IPS-18c (cell line): ENCODE results near the gene GPR176.

Source experiments
- H3K4me3 ChIP-seq: 2 replicates; pipeline ENCODE4 v1.7.0; 2013; ENCODE audit warnings: low read depth, mild to moderate bottlenecking, low read length, moderate library complexity; ENCODE audit not compliant: insufficient read depth
- H3K9me3 ChIP-seq: one replicate; pipeline ENCODE4 v1.6.1; 2013; ENCODE audit warnings: mild to moderate bottlenecking, low read length, moderate library complexity; ENCODE audit not compliant: control insufficient read depth, insufficient read depth

Gene GPR176

GRCh38 chr15:39919748-39920509, at the start of gene GPR176:
Gene GPR176 (minus strand): TSS chr15:39920266. CDS start chr15:39920026, 240 bp downstream.
- Histone ChIP-seq H3K9me3 (no peaks in the 10 kb centered on the region), H3K4me3 (peak within 1 kb of the TSS; percentile 90)

DNA sequence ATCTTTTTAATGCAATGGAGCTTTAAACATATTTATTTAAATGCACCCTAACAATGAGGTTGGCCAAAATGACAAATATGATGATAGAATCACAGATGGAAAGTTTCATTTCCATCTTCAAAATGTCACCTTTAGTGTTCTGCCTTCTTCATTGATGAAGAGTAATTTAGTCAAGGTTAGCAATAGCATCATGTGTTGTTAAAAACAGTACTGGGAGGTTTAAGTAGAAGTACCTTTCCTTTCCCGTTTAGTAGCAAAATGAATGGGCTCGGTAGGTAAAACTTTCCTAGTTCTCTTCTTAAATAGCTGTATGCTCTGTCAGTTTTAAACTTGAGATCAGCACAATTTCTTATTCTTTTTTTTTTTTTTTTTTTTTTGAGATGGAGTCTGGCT, 48.9 kb upstream of the GPR176 start:
- no peaks in the 10 kb centered on the region for H3K9me3 ChIP-seq
- H3K4me3 ChIP-seq = no peak overlapping the region

DNA sequence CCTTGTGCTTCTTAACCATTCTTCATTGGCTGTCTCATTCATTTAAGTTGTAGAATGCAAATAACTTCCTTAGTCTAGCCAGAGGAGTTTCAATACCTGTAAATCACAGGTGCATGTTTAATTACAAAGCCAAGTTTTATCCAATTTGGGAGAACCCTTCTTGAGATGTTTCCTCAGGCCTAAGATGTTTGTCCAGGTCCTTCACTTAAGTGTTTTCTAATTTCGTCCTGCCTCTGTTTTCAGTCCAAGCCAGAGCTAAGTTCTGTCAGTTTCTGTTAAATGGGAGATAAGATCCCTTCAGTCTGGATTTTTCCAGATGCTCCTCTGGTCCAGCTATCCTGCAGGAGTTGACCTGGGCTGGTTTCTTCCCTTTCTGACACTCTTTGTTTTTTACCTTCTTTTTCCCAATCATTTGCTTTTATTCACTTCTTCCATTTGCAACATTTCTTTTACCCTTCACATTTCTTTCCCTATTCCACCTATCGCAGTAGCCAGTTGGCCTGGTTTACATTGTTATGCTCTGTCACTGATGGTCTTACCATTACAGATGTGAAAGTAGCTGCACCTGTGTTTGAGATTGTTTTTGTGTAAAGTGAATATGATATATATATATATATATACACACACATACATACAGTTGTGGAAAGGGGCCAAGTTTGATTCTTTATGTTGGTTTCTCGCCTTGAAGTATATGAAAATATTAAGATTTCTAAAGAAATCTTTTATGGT, 48.4 kb upstream of the GPR176 start:
- no peak overlapping the region for H3K4me3 ChIP-seq
- H3K9me3 ChIP-seq = no peaks in the 10 kb centered on the region

- no peaks in the 10 kb centered on the region for H3K9me3 ChIP-seq
- no peak overlapping the region for H3K4me3 ChIP-seq
These were observed 46.5 kb upstream of the GPR176 start for GRCh38 chr15:39966521-39966920.

DNA sequence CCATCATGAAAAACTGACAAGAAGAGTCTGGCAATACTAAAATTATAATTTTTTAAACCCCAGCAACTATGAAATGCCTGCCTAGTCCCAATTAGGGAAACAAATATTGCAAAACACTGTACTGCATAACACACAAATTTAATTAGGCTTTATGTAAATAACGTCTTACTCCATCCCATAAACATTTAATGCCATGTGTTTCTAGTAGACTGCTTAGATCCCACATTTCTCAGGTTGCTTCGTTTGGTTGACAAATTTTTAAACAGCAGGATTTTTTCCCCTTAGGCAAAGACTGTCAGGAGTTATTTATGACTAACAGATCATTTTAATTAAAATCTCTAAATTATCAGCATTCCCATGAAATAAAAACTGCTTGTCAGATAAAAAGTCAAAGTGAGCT, 43.7 kb upstream of the GPR176 start:
- Histone ChIP-seq H3K4me3 (no peak overlapping the region), H3K9me3 (no peaks in the 10 kb centered on the region)

- Histone ChIP-seq H3K9me3 (no peaks in the 10 kb centered on the region), H3K4me3 (no peak overlapping the region)
These were observed 41.0 kb upstream of the GPR176 start for GRCh38 chr15:39961051-39961450.

DNA sequence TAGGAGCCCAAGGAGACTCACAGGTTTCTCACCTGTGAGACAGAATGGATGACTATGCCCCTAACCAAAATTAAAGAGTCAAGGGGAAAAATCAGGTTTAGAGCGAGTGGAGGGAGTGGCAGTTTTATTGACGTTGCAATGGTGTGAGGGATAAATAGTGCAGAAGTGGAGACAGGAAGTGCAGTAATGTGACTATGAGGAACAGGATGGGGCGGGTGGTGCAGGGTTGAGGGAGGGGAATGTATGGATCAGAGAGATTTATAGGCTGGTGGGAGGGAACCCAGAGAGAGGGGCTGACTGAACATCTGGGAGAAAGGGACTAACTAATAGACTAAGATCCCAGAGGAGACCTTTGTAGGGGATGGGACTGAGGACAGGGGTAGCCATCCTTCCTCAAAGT, 40.3 kb upstream of the GPR176 start:
- Histone ChIP-seq H3K9me3 (no peaks in the 10 kb centered on the region), H3K4me3 (no peak overlapping the region)

- H3K9me3 ChIP-seq = no peaks in the 10 kb centered on the region
These were observed 39.3 kb upstream of the GPR176 start for GRCh38 chr15:39959411-39959810.

DNA sequence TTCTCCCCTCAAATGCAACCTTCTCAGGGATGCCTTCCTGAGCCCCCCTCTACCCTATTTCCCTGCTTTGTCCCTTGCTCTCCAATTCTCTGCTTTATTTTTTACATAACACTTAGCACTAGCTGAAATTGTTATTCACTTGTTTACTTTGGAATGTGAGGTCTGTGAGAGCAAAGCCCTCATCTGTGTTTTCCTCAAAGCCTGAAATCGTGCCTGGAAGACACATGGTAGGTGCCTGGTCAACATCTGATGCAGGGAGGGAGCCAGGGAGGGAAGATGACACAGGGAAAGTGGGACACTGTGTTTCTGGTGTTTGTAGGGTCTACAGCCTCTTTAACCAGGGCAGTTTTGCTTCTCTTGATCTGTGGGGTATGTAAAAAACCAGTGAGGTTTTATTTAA, 37.4 kb upstream of the GPR176 start:
- Histone ChIP-seq H3K4me3 (no peak overlapping the region), H3K9me3 (no peaks in the 10 kb centered on the region)

More at GRCh38 chr15:39959411-39959810, 39.3 kb upstream of the GPR176 start:
- H3K4me3 ChIP-seq = no peak overlapping the region

DNA sequence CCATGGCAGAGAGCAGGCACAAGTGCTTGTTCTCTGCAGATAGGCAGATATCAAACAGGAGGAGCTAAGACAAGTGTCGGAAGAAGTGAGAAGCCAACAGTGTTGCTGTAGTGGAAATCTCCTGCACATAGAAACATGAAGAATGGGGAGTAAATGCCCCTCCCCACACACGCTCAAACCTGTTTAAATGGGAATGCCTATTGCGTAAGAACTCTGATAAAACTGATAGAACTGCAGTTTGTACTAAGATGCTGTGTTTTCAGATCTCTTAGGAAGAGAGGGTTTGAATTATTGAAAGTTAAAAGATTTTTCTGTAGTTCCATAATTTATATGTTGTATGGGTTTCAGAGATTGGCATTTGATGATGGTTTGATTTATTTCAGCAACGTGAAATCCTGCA, 33.5 kb upstream of the GPR176 start:
- no peaks in the 10 kb centered on the region for H3K9me3 ChIP-seq
- H3K4me3 ChIP-seq = no peak overlapping the region

GRCh38 chr15:39951561-39951960, 31.5 kb upstream of the GPR176 start:
- no peaks in the 10 kb centered on the region for H3K9me3 ChIP-seq

GRCh38 chr15:39948817-39949216, 28.8 kb upstream of the GPR176 start:
- H3K9me3 ChIP-seq = no peaks in the 10 kb centered on the region

More at GRCh38 chr15:39951561-39951960, 31.5 kb upstream of the GPR176 start:
- H3K4me3 ChIP-seq = no peak overlapping the region

DNA sequence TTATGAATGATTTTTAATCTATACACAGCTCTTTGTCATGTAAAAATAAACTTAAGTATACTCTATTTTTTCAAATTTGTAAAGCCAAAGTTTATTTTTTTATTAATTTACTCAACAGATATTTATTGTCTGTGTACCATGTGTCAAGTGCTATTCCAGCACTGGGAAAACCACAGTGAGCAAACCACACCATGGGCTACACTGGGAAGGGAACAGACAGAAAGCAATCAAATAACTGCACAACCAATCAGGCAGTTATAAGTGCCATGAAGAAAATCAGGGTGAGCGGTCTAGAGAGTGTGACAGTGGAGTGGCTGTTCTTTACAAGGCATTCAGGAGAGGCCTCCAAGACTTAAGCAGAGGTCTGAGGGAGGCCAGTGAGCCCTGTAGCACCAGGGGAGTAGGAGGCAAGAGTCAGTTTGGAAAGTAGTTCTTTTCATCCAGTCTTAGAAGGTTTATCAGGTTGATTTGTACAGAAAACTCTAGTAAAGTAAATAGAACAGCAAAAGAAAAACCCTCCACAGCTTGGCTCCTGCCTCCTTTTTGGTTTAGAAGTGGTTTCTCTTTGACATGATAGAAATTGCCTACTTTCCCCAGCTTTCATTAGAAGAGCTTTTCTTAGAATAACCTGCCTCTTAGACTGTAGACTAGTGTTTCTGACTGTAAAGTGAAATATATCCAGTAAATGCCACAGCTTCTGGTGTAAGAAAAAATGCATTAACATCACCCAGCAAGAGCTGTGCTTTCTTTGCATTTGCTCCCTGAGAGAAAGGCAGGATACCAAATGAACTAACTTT, 27.5 kb upstream of the GPR176 start:
- Histone ChIP-seq H3K4me3 (no peak overlapping the region), H3K9me3 (no peaks in the 10 kb centered on the region)

More at GRCh38 chr15:39948817-39949216, 28.8 kb upstream of the GPR176 start:
- no peak overlapping the region for H3K4me3 ChIP-seq

GRCh38 chr15:39946862-39947261, 26.8 kb upstream of the GPR176 start:
- no peak overlapping the region for H3K4me3 ChIP-seq
- no peaks in the 10 kb centered on the region for H3K9me3 ChIP-seq

- H3K4me3 ChIP-seq = no peak overlapping the region
- H3K9me3 ChIP-seq = no peaks in the 10 kb centered on the region
These were observed 24.7 kb upstream of the GPR176 start for GRCh38 chr15:39944726-39945125.

DNA sequence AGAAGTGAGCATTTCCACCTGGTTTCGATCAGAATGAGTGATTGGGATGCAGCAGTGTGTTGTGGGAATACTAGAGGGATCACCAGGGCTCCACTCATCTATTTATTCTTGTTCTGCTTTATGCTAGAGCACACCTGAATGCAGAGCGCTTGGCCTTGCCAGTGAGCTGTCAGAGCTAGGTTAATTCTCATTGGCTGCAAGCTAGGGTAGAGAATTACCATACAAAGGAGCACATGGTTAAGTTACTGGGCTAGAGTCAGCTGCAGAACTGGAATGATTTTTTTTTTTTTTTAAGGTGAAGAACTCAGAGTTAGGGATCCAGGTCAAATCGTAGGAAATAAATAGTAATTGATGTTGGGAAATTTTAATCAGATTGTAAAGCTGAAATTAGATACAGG, 22.7 kb upstream of the GPR176 start:
- Histone ChIP-seq H3K4me3 (no peak overlapping the region), H3K9me3 (no peaks in the 10 kb centered on the region)

DNA sequence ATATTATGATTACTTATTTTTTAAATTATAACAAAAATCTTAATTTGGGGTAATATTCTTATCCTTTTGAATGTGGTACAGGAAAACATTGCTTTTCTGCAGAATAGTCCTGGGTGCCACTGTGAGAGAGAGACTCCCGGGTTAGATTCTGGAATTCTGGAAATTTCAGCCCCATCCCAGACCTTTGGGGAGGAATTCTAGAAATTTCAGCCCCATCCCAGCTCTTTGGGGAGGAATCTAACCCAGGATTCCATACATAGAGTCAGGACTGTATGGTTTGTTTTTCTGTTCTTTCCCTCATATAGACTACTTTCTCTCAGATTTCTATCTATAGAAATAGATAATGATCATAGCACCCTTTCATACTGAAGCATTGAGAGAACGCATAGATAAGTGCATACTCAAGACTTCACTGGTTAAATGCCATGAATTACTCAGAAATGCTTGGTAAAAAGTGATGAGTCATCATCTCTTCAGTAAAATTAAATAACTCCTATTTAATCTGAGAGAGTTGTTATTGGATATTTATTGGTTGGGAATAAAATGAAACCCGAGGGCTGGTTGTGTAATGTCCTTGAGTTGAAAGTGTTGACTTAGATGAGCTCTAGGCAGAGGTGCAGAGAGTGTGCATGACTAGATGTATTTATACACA, 22.2 kb upstream of the GPR176 start:
- no peaks in the 10 kb centered on the region for H3K9me3 ChIP-seq
- H3K4me3 ChIP-seq = no peak overlapping the region
